Measurements from ENCODE around the gene MYO18A. TPM values are rescaled to one million over a fixed set of nuclear protein-coding genes. Genes with fewer than 3 reads are reported as not detected.

Gene MYO18A
- total and polyA plus RNA-seq, 2 donors from 2014 or later = 25.6 to 60.7 TPM

DNA sequence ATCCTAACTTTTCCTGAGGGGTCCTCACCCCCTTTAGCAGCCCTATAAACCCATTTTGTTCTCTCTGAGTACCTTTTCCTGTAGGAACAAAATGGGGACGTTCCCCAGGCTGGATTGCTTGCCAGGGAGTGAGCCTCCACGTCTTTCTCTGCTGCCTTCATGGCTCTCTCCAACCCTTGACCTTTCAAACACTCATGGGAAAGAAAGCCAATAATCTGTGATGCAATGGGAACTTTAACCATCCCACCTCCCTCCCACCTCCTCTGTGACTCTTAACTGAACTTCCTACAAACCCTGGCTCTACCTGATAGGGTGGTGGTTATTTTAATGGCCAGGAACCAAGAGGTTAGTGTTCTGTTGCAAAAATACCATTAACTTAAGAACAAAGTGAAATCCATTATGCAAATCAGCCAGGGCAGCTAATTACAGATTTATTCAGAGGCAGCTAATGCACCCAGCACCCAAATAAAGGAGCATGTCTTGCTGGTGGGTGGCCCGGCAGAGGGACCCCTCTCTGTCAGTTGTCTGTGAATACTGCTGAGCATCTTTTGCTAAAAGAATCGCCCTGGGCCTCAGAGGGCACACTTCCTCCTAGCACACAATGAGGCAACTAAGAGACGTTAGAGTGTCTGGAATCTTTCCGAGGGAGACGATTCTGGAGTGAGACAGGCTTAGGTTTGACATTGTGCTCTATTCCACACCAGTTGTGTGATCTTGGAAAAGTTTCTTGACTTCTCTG lies 134.3 kb downstream of the MYO18A start:
- H3K9ac ChIP-seq (ENCODE audit: low read length in 3 of 3) = no peak overlapping the region
- no peaks in the 10 kb centered on the region for H3K27me3 ChIP-seq (ENCODE audit: control insufficient read depth, insufficient read depth, low read length)
- peaks cover 0 to 2% (median 0%) of the 10 kb centered on the region in 3 donors for H3K36me3 ChIP-seq (ENCODE audit: control insufficient read depth in 2 of 3, insufficient read depth in 3 of 3, low read length in 3 of 3)
- H3K4me3 ChIP-seq (ENCODE audit: low read length in 3 of 3) = peak overlapping the region in 1 of 3 donors; percentile 8
- FAIRE-seq (no peak), DNase-seq (no peak)
- no peaks in the 10 kb centered on the region for H3K9me3 ChIP-seq (ENCODE audit: control insufficient read depth in 2 of 3, insufficient read depth in 1 of 3, low read length in 3 of 3)
- H3K27ac ChIP-seq (ENCODE audit: low read depth in 2 of 2, low read length in 2 of 2) = no peak overlapping the region
- intact Hi-C loops (cut with DNase I) = no loop called here
- H3K4me1 ChIP-seq (ENCODE audit: control insufficient read depth in 2 of 3, insufficient read depth in 2 of 3, low read depth in 1 of 3, low read length in 3 of 3) = peaks cover 0 to 12% (median 7%) of the 10 kb centered on the region in 3 donors
- TF ChIP-seq CTCF (IDR thresholded peaks at IDR 0.05; ENCODE audit: borderline replicate concordance, extremely low read depth, insufficient read depth) = no peak

DNA sequence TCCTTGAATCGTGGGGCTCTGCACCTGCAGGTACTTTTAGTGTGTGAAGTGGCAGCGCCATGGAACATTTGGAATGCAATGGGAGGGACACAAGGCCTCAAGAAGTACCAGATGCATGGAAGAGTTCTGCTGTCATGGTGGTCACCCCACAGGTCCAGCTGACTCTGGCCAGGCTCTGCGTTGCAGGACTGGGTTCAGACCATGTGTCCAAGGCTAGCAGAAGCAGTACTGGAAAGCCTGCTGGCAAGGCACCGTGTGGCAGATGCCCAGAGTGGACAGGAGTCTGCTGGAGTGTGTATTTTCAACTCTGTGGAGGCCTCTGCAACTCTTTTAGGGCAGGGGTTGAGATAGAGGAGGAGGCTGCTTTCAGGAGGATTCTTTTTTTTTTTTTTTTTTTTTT lies 135.2 kb downstream of the MYO18A start:
- no peak for DNase-seq
- FAIRE-seq = no peak
- Histone ChIP-seq H3K4me3 (ENCODE audit: low read length in 3 of 3) (peak overlapping the region in 1 of 3 donors; percentile 60), H3K4me1 (ENCODE audit: control insufficient read depth in 2 of 3, insufficient read depth in 2 of 3, low read depth in 1 of 3, low read length in 3 of 3) (peaks cover 0 to 12% (median 7%) of the 10 kb centered on the region in 3 donors), H3K27me3 (ENCODE audit: control insufficient read depth, insufficient read depth, low read length) (no peaks in the 10 kb centered on the region), H3K27ac (ENCODE audit: low read depth in 2 of 2, low read length in 2 of 2) (no peak overlapping the region), H3K9me3 (ENCODE audit: control insufficient read depth in 2 of 3, insufficient read depth in 1 of 3, low read length in 3 of 3) (no peaks in the 10 kb centered on the region), H3K36me3 (ENCODE audit: control insufficient read depth in 2 of 3, insufficient read depth in 3 of 3, low read length in 3 of 3) (peaks cover 0 to 2% (median 0%) of the 10 kb centered on the region in 3 donors), H3K9ac (ENCODE audit: low read length in 3 of 3) (no peak overlapping the region)
- intact Hi-C loops (cut with DNase I) = no loop called here
- no peak for TF ChIP-seq CTCF (IDR thresholded peaks at IDR 0.05; ENCODE audit: borderline replicate concordance, extremely low read depth, insufficient read depth)

DNA sequence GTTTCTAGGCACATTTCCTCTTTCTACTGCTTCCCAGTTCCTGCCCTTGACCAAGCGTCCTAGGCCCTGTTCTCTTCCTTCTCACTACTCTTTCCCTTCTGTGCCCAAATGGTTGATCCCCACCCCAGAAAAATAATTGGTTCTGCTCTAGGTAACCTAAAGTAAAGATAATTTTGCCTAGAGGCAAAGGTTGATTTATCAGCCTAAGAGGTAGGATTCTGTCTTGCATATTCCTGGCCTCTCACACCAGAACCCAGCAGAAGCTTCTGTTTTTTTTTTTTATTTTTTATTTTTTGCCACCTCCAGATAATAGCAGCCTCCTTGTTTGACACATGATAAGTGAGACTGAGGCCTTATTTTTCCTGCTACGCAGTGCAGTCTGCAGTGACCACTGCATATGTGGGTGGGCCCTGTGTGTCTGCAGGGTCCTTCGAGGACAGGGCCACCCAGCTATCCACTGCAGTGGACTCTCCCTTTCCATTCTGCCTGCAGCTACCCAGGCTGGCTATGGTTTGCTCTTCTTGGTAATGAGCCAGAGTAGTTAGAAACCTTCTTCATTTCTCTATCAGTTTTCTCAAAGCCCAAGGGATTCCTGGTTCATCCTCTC lies 136.6 kb downstream of the MYO18A start:
- no peaks in the 10 kb centered on the region for H3K9me3 ChIP-seq (ENCODE audit: control insufficient read depth in 2 of 3, insufficient read depth in 1 of 3, low read length in 3 of 3)
- no peak for TF ChIP-seq CTCF (IDR thresholded peaks at IDR 0.05; ENCODE audit: borderline replicate concordance, extremely low read depth, insufficient read depth)
- peak overlapping the region in 2 of 3 donors; percentile 56 to 60 for H3K4me3 ChIP-seq (ENCODE audit: low read length in 3 of 3)
- H3K27ac ChIP-seq (ENCODE audit: low read depth in 2 of 2, low read length in 2 of 2) = peak overlapping the region in 1 of 2 donors; percentile 41
- intact Hi-C loops (cut with DNase I) = no loop called here
- H3K4me1 ChIP-seq (ENCODE audit: control insufficient read depth in 2 of 3, insufficient read depth in 2 of 3, low read depth in 1 of 3, low read length in 3 of 3) = peaks cover 0 to 12% (median 7%) of the 10 kb centered on the region in 3 donors
- DNase-seq (no peak), FAIRE-seq (no peak)
- H3K9ac ChIP-seq (ENCODE audit: low read length in 3 of 3) = no peak overlapping the region
- no peaks in the 10 kb centered on the region for H3K27me3 ChIP-seq (ENCODE audit: control insufficient read depth, insufficient read depth, low read length)
- H3K36me3 ChIP-seq (ENCODE audit: control insufficient read depth in 2 of 3, insufficient read depth in 3 of 3, low read length in 3 of 3) = peaks cover 0 to 2% (median 0%) of the 10 kb centered on the region in 3 donors

All from kidney (tissue), 14 donors.